Astrocyte (in vitro differentiated cells and primary cell): Measurements from ENCODE around the gene NKAIN2. TPM values are rescaled to one million over a fixed set of nuclear protein-coding genes. Genes with fewer than 3 reads are reported as not detected.

Experiments
- DNase-seq: peaks from one replicate; pipeline ENCODE4 v3.0.0-alpha.2; 2010; ENCODE audit warnings: low read depth
- FAIRE-seq: peaks from 2 replicates; lab custom pipeline; 2011; peaks lifted over from hg19 to GRCh38; lab: Jason Lieb, UNC
- H2AFZ ChIP-seq: 2 replicates; pipeline ENCODE4 v1.6.0; 2012; ENCODE audit warnings: low read depth, low read length, inconsistent platforms
- H3K27ac ChIP-seq: 2 replicates; pipeline ENCODE4 v1.5.1; 2011; ENCODE audit warnings: low read depth, low read length, inconsistent platforms
- H3K27me3 ChIP-seq: 2 replicates; pipeline ENCODE4 v1.6.0; 2011; ENCODE audit warnings: low read length, inconsistent platforms; ENCODE audit not compliant: insufficient read depth
- H3K36me3 ChIP-seq: 2 replicates; pipeline ENCODE4 v1.5.1; 2011; ENCODE audit warnings: low read length, inconsistent platforms; ENCODE audit not compliant: insufficient read depth
- H3K4me1 ChIP-seq: 2 replicates; pipeline ENCODE4 v1.5.1; 2011; ENCODE audit warnings: low read length, inconsistent platforms; ENCODE audit not compliant: insufficient read depth
- H3K4me2 ChIP-seq: 2 replicates; pipeline ENCODE4 v1.6.0; 2012; ENCODE audit warnings: low read length, inconsistent platforms
- H3K4me3 ChIP-seq: 2 replicates; pipeline ENCODE4 v1.5.1; 2011; ENCODE audit warnings: low read depth, mild to moderate bottlenecking, low read length, inconsistent platforms; ENCODE audit not compliant: insufficient read depth
- H3K79me2 ChIP-seq: 2 replicates; pipeline ENCODE4 v1.6.0; 2012; ENCODE audit warnings: mild to moderate bottlenecking, low read length, inconsistent platforms; ENCODE audit not compliant: insufficient read depth
- H3K9ac ChIP-seq: 2 replicates; pipeline ENCODE4 v1.6.0; 2012; ENCODE audit warnings: mild to moderate bottlenecking, low read length, inconsistent platforms
- H3K9me3 ChIP-seq: 2 replicates; pipeline ENCODE4 v1.5.1; 2012; ENCODE audit warnings: low read depth, mild to moderate bottlenecking, low read length, inconsistent platforms; ENCODE audit not compliant: insufficient read depth
- H4K20me1 ChIP-seq: 2 replicates; pipeline ENCODE4 v1.6.0; 2012; ENCODE audit warnings: low read length, inconsistent platforms; ENCODE audit not compliant: insufficient read depth
- H3K27ac Mint-ChIP-seq: one replicate; pipeline ENCODE4 v1.8.0; 2021; ENCODE audit warnings: mild to moderate bottlenecking, mixed read lengths; ENCODE audit not compliant: unreplicated experiment
- H3K27me3 Mint-ChIP-seq: one replicate; pipeline ENCODE4 v1.8.0; 2021; ENCODE audit warnings: low read depth, mixed read lengths; ENCODE audit not compliant: unreplicated experiment
- H3K36me3 Mint-ChIP-seq: one replicate; pipeline ENCODE4 v1.8.0; 2021; ENCODE audit warnings: low read depth, mixed read lengths; ENCODE audit not compliant: unreplicated experiment
- H3K4me1 Mint-ChIP-seq: one replicate; pipeline ENCODE4 v1.8.0; 2021; ENCODE audit warnings: low read depth, mixed read lengths; ENCODE audit not compliant: unreplicated experiment
- H3K4me3 Mint-ChIP-seq: one replicate; pipeline ENCODE4 v1.8.0; 2021; ENCODE audit warnings: mild to moderate bottlenecking, moderate library complexity, mixed read lengths; ENCODE audit not compliant: unreplicated experiment
- H3K9me3 Mint-ChIP-seq: one replicate; pipeline ENCODE4 v1.8.0; 2021; ENCODE audit warnings: mild to moderate bottlenecking, mixed read lengths; ENCODE audit not compliant: unreplicated experiment
- EZH2 ChIP-seq: IDR thresholded peaks from 2 replicates; pipeline ENCODE4 v1.6.1; 2012; ENCODE audit warnings: mild to moderate bottlenecking, low read length, inconsistent platforms; ENCODE audit not compliant: insufficient read depth
- total RNA-seq: library from RNA; stranded (reverse); gene quantifications from 2 replicates; pipeline ENCODE4 v1.2.1, GENCODE V29; 2021
- TF ChIP-seq, protein P1 (sequence below): IDR thresholded peaks from 2 replicates; pipeline ENCODE4 v1.5.1; 2011; ENCODE audit warnings: low read depth, mild to moderate bottlenecking, inconsistent platforms, low read length, moderate library complexity; ENCODE audit not compliant: insufficient read depth

Gene NKAIN2
- total RNA-seq, 1 donor from 2014 or later: 0.07 TPM

DNA sequence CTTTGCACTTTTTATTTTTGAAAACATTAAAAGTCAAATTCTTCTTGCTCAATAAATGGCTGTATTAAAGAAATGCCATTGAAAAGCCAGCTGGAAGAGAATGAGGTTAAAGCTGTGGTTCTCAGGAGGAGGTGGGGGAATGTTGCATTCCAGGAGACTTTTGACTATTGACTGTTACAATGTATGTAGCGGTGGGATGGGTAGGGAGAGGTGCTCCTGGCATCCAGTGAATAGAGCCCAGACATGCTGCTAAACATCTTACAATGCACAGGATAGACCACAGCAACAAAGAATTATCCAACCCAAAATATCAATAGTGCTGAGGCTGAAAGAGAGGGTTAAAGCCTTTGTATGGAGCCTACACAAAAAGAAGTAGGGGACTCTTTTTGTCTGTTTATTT is 295.9 kb downstream of the NKAIN2 start:
- Histone ChIP-seq H3K36me3 (no peaks in the 10 kb centered on the region), H3K27me3 (no peaks in the 10 kb centered on the region), H3K4me1 (no peaks in the 10 kb centered on the region), H3K4me2 (no peak overlapping the region), H3K27ac (no peak overlapping the region), H3K79me2 (no peaks in the 10 kb centered on the region), H3K9me3 (no peaks in the 10 kb centered on the region), H4K20me1 (no peaks in the 10 kb centered on the region), H2AFZ (no peak overlapping the region), H3K9ac (no peak overlapping the region), H3K4me3 (no peak overlapping the region)
- Mint-ChIP-seq H3K9me3 (no peaks in the 10 kb centered on the region), H3K4me1 (no peaks in the 10 kb centered on the region), H3K4me3 (no peak overlapping the region), H3K27me3 (no peaks in the 10 kb centered on the region), H3K27ac (no peak overlapping the region), H3K36me3 (no peaks in the 10 kb centered on the region)
- FAIRE-seq (no peak), DNase-seq (no peak)
- no peak for TF ChIP-seq EZH2

DNA sequence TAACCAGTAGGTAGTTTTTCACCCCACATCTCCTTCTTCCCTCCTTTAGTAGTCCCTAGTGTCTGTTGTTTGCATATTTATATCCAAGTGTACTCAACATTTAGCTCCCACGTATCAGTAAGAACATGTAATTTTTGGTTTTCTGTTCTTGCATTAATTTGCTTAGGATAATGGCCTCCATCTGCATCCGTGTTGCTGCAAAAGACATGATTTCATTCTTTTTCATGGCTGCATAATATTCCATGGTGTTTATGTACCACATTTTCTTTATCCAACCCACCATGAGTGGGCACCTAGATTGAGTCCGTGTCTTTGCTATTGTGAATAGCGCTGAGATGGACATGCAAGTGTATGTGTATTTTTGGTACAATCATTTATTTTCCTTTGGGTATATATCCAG is 306.8 kb downstream of the NKAIN2 start:
- Histone ChIP-seq H3K27ac (no peak overlapping the region), H3K4me2 (no peak overlapping the region), H4K20me1 (no peaks in the 10 kb centered on the region), H2AFZ (no peak overlapping the region), H3K36me3 (no peaks in the 10 kb centered on the region), H3K79me2 (no peaks in the 10 kb centered on the region), H3K27me3 (no peaks in the 10 kb centered on the region), H3K9me3 (no peaks in the 10 kb centered on the region), H3K4me1 (no peaks in the 10 kb centered on the region), H3K9ac (no peak overlapping the region), H3K4me3 (no peak overlapping the region)
- no peak for DNase-seq
- Mint-ChIP-seq H3K27ac (no peak overlapping the region), H3K9me3 (peaks cover 4% of the 10 kb centered on the region), H3K4me3 (no peak overlapping the region), H3K27me3 (no peaks in the 10 kb centered on the region), H3K4me1 (no peaks in the 10 kb centered on the region), H3K36me3 (no peaks in the 10 kb centered on the region)
- FAIRE-seq: no peak
- no peak for TF ChIP-seq EZH2
- TF ChIP-seq, protein P1, sequence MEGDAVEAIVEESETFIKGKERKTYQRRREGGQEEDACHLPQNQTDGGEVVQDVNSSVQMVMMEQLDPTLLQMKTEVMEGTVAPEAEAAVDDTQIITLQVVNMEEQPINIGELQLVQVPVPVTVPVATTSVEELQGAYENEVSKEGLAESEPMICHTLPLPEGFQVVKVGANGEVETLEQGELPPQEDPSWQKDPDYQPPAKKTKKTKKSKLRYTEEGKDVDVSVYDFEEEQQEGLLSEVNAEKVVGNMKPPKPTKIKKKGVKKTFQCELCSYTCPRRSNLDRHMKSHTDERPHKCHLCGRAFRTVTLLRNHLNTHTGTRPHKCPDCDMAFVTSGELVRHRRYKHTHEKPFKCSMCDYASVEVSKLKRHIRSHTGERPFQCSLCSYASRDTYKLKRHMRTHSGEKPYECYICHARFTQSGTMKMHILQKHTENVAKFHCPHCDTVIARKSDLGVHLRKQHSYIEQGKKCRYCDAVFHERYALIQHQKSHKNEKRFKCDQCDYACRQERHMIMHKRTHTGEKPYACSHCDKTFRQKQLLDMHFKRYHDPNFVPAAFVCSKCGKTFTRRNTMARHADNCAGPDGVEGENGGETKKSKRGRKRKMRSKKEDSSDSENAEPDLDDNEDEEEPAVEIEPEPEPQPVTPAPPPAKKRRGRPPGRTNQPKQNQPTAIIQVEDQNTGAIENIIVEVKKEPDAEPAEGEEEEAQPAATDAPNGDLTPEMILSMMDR: no peak

DNA sequence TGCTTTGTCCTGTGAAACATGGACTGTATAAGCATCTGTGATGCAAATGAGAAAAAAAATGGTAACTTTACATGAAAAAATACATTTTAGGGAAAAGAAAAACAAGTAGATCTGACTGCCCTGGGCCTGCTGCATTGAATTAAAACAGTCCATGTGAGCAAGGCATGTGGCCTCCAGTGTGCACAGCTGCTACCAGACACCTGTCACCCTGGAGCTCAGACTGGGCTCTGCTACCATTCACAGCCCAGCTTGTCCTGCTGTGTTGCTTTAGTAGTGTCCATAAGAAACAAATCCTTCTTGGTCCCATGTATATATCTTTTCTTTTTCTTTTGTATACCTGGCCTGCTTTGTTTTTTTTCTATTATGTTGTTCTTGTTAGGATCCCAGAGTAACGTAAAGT is 315.9 kb downstream of the NKAIN2 start:
- Histone ChIP-seq H3K27ac (no peak overlapping the region), H3K79me2 (no peaks in the 10 kb centered on the region), H3K36me3 (no peaks in the 10 kb centered on the region), H3K27me3 (no peaks in the 10 kb centered on the region), H3K9me3 (no peaks in the 10 kb centered on the region), H3K4me1 (no peaks in the 10 kb centered on the region), H2AFZ (no peak overlapping the region), H3K4me3 (no peak overlapping the region), H3K4me2 (no peak overlapping the region), H3K9ac (no peak overlapping the region), H4K20me1 (no peaks in the 10 kb centered on the region)
- no peaks in the 10 kb centered on the region for H3K36me3 Mint-ChIP-seq
- no peaks in the 10 kb centered on the region for H3K4me1 Mint-ChIP-seq
- H3K4me3 Mint-ChIP-seq: no peak overlapping the region
- FAIRE-seq (no peak), DNase-seq (no peak)
- H3K27me3 Mint-ChIP-seq: no peaks in the 10 kb centered on the region
- H3K27ac Mint-ChIP-seq: no peak overlapping the region
- H3K9me3 Mint-ChIP-seq: no peaks in the 10 kb centered on the region
- no peak for TF ChIP-seq EZH2
- TF ChIP-seq, protein P1: no peak
